Breast epithelium (tissue), 3 donors: ENCODE results near the gene OBSCN.

Experiments used
- POLR2A ChIP-seq: fragments of 450-650 bp; IDR thresholded peaks from one replicate; pipeline ENCODE4 v1.6.1; 2016; ENCODE audit warnings: antibody characterized with exemption, mild to moderate bottlenecking, moderate library complexity
- POLR2AphosphoS5 ChIP-seq, 3 donors: sonication (generic); formaldehyde crosslinking; IDR thresholded peaks; one replicate each; pipeline ENCODE4 v1.6.1; 2017; ENCODE audit warnings: antibody characterized with exemption in 3 of 3
- TF ChIP-seq, protein P1 (sequence below), 3 donors: fragments of 450-650 bp; IDR thresholded peaks; one replicate each; pipeline ENCODE4 v1.5.1; 2016 to 2017; ENCODE audit warnings: antibody characterized with exemption in 3 of 3, mild to moderate bottlenecking in 3 of 3, moderate library complexity in 3 of 3

DNA sequence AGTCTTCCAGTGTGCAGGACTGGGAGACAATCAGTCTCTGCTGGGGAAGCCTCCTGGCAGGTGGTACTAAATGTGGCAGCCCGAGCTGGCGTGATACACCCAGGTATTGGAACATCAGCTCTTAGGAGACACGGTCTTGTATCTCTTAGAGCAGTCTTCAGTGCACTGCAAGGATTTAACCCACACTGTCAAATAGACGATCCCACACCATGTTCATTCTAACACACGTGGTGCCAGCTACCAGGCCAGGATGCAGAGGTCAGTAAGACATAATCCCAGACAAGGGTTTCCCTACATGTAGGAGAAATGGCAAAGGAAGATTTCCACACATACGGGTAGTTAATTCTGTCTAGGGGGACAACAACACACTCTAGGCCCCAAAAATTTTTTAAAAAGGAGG lies 190.1 kb downstream of the OBSCN start:
- TF ChIP-seq, protein P1, sequence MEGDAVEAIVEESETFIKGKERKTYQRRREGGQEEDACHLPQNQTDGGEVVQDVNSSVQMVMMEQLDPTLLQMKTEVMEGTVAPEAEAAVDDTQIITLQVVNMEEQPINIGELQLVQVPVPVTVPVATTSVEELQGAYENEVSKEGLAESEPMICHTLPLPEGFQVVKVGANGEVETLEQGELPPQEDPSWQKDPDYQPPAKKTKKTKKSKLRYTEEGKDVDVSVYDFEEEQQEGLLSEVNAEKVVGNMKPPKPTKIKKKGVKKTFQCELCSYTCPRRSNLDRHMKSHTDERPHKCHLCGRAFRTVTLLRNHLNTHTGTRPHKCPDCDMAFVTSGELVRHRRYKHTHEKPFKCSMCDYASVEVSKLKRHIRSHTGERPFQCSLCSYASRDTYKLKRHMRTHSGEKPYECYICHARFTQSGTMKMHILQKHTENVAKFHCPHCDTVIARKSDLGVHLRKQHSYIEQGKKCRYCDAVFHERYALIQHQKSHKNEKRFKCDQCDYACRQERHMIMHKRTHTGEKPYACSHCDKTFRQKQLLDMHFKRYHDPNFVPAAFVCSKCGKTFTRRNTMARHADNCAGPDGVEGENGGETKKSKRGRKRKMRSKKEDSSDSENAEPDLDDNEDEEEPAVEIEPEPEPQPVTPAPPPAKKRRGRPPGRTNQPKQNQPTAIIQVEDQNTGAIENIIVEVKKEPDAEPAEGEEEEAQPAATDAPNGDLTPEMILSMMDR (IDR thresholded peaks at IDR 0.05), result no peak
- TF ChIP-seq POLR2A (no peak), POLR2AphosphoS5 (IDR thresholded peaks at IDR 0.05) (no peak)
